Measurements from ENCODE around the gene SAP30BP.
A peak's percentile ranks its signal among the peaks of the same experiment; 100 is the strongest.

- TF ChIP-seq CTCF (IDR thresholded peaks at IDR 0.05) (peak in 4 of 6 experiments; percentile 20 to 83 (median 75)), POLR2A (IDR thresholded peaks at IDR 0.05) (no peak)
Measured at GRCh38 chr17:75679706-75680211, 12.6 kb downstream of the SAP30BP start.

Data from Peyer's patch (tissue), 4 donors.